Endothelial cell (in vitro differentiated cells): Measurements from ENCODE around the gene AADAT. TPM values are rescaled to one million over a fixed set of nuclear protein-coding genes. Genes with fewer than 3 reads are reported as not detected.

ENCODE experiments used
- DNase-seq: peaks from one replicate; pipeline ENCODE4 v3.0.0; 2021; ENCODE audit warnings: low spot score
- H3K27ac Mint-ChIP-seq: one replicate; pipeline ENCODE4 v1.8.0; 2021; ENCODE audit warnings: mixed read lengths, inconsistent platforms; ENCODE audit not compliant: unreplicated experiment
- H3K27me3 Mint-ChIP-seq: one replicate; pipeline ENCODE4 v1.8.0; 2021; ENCODE audit warnings: mild to moderate bottlenecking, moderate library complexity, mixed read lengths, inconsistent platforms; ENCODE audit not compliant: unreplicated experiment
- H3K36me3 Mint-ChIP-seq: one replicate; pipeline ENCODE4 v1.8.0; 2021; ENCODE audit warnings: mild to moderate bottlenecking, low read depth, mixed read lengths, inconsistent platforms; ENCODE audit not compliant: unreplicated experiment
- H3K4me1 Mint-ChIP-seq: one replicate; pipeline ENCODE4 v1.8.0; 2021; ENCODE audit warnings: mild to moderate bottlenecking, mixed read lengths, inconsistent platforms; ENCODE audit not compliant: unreplicated experiment
- H3K4me3 Mint-ChIP-seq: one replicate; pipeline ENCODE4 v1.8.0; 2021; ENCODE audit warnings: mild to moderate bottlenecking, mixed read lengths, inconsistent platforms; ENCODE audit not compliant: unreplicated experiment
- H3K9me3 Mint-ChIP-seq: one replicate; pipeline ENCODE4 v1.8.0; 2021; ENCODE audit warnings: mixed read lengths, inconsistent platforms; ENCODE audit not compliant: unreplicated experiment
- total RNA-seq: library from RNA; stranded (reverse); fragmentation: NEBNext Ultra II Directional; extraction: Animal tissue kit (Norgen Biotek cat#: 25700); gene quantifications from one replicate; pipeline ENCODE4 v1.2.1, GENCODE V29; 2021; ENCODE audit not compliant: unreplicated experiment
- TF ChIP-seq, protein P1 (sequence below): fragments of 200-600 bp; sonication (generic); IDR thresholded peaks from one replicate; pipeline ENCODE4 v1.5.0; 2021; ENCODE audit warnings: antibody characterized with exemption; ENCODE audit not compliant: unreplicated experiment

Gene AADAT
- total RNA-seq, 1 donor from 2014 or later = 6.6 TPM

- no peak overlapping the region for H3K27ac Mint-ChIP-seq
- no peak for DNase-seq
- no peaks in the 10 kb centered on the region for H3K36me3 Mint-ChIP-seq
- no peaks in the 10 kb centered on the region for H3K4me1 Mint-ChIP-seq
- H3K27me3 Mint-ChIP-seq = peaks cover 3% of the 10 kb centered on the region
- TF ChIP-seq, protein P1, sequence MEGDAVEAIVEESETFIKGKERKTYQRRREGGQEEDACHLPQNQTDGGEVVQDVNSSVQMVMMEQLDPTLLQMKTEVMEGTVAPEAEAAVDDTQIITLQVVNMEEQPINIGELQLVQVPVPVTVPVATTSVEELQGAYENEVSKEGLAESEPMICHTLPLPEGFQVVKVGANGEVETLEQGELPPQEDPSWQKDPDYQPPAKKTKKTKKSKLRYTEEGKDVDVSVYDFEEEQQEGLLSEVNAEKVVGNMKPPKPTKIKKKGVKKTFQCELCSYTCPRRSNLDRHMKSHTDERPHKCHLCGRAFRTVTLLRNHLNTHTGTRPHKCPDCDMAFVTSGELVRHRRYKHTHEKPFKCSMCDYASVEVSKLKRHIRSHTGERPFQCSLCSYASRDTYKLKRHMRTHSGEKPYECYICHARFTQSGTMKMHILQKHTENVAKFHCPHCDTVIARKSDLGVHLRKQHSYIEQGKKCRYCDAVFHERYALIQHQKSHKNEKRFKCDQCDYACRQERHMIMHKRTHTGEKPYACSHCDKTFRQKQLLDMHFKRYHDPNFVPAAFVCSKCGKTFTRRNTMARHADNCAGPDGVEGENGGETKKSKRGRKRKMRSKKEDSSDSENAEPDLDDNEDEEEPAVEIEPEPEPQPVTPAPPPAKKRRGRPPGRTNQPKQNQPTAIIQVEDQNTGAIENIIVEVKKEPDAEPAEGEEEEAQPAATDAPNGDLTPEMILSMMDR = no peak
- no peak overlapping the region for H3K4me3 Mint-ChIP-seq
- no peaks in the 10 kb centered on the region for H3K9me3 Mint-ChIP-seq
Measured at GRCh38 chr4:170038769-170039168, 51.0 kb downstream of the AADAT start.

- Mint-ChIP-seq H3K27me3 (peaks cover 3% of the 10 kb centered on the region), H3K4me3 (no peak overlapping the region), H3K27ac (no peak overlapping the region), H3K36me3 (no peaks in the 10 kb centered on the region), H3K9me3 (no peaks in the 10 kb centered on the region), H3K4me1 (no peaks in the 10 kb centered on the region)
- no peak for DNase-seq
- TF ChIP-seq, protein P1 = no peak
Measured at GRCh38 chr4:170038232-170038631, 51.5 kb downstream of the AADAT start.

- TF ChIP-seq, protein P1 = no peak
- H3K36me3 Mint-ChIP-seq = no peaks in the 10 kb centered on the region
- H3K4me1 Mint-ChIP-seq = no peaks in the 10 kb centered on the region
- no peak overlapping the region for H3K27ac Mint-ChIP-seq
- DNase-seq = no peak
- H3K27me3 Mint-ChIP-seq = no peaks in the 10 kb centered on the region
- no peaks in the 10 kb centered on the region for H3K9me3 Mint-ChIP-seq
- H3K4me3 Mint-ChIP-seq = no peak overlapping the region
Measured at GRCh38 chr4:170037481-170037880, 52.3 kb downstream of the AADAT start.

GRCh38 chr4:170035845-170036244, 53.9 kb downstream of the AADAT start:
- TF ChIP-seq, protein P1 = no peak
- Mint-ChIP-seq H3K4me3 (no peak overlapping the region), H3K9me3 (no peaks in the 10 kb centered on the region), H3K27me3 (no peaks in the 10 kb centered on the region), H3K36me3 (no peaks in the 10 kb centered on the region), H3K27ac (no peak overlapping the region), H3K4me1 (peaks cover 12% of the 10 kb centered on the region)
- DNase-seq = no peak

- Mint-ChIP-seq H3K9me3 (no peaks in the 10 kb centered on the region), H3K4me1 (peaks cover 12% of the 10 kb centered on the region), H3K36me3 (no peaks in the 10 kb centered on the region), H3K27ac (no peak overlapping the region), H3K27me3 (no peaks in the 10 kb centered on the region), H3K4me3 (no peak overlapping the region)
- no peak for DNase-seq
- TF ChIP-seq, protein P1 = no peak
Measured at GRCh38 chr4:170035231-170035630, 54.5 kb downstream of the AADAT start.
